Measurements from ENCODE around the gene BBS2. TPM values are rescaled to one million over a fixed set of nuclear protein-coding genes. Genes with fewer than 3 reads are reported as not detected.

The BBS2 gene
- total and polyA plus RNA-seq, 2 of the 13 experiments (the other 11 are each of a cell fraction or from before 2014, with no cell fraction given) = 59.7 to 68.3 TPM

DNA sequence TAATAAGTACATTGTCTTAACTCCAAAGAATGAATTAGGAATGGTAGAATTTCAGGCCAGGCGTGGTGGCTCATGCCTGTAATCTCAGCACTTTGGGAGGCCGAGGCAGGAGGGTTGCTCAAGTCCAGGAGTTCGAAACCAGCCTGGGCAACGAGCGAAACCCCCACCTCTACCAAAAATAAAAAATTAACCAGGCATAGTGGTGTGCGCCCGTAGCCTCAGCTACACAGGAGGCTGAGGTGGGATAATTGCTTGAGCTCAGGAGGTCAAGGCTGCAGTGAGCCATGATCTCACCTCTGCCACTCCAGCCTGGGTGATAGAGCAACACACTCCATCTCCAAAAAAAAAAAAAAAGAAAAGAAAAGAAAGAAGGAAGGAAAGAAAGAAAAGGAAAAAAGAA, 18.5 kb upstream of the BBS2 start (continued):
- peak; percentile 55; the same call in 1 of the 2 replicates for TF ChIP-seq ATF2 (CRISPR knock-in tag; IDR thresholded peaks at IDR 0.05)
- no peak for TF ChIP-seq NFYB (CRISPR knock-in tag; IDR thresholded peaks at IDR 0.05)
- TF ChIP-seq MIXL1 (CRISPR knock-in tag; IDR thresholded peaks at IDR 0.05) = peak; percentile 87
- no peak for TF ChIP-seq ZNF567 (CRISPR knock-in tag; IDR thresholded peaks at IDR 0.05; ENCODE audit: borderline replicate concordance)
- peak; percentile 60 for TF ChIP-seq HNF4A (CRISPR knock-in tag; IDR thresholded peaks at IDR 0.05)
- TF ChIP-seq FOXA3 (CRISPR knock-in tag; IDR thresholded peaks at IDR 0.05) = peak; percentile 4; the same call in 1 of the 2 replicates
- no peak for TF ChIP-seq JUNB (CRISPR knock-in tag; IDR thresholded peaks at IDR 0.05; ENCODE audit: borderline replicate concordance)
- peak; percentile 51; the same call in 1 of the 2 replicates for TF ChIP-seq JUN (CRISPR knock-in tag; IDR thresholded peaks at IDR 0.05)
- peak; percentile 80 for TF ChIP-seq ADNP (CRISPR knock-in tag; IDR thresholded peaks at IDR 0.05)

- no peak for DNase-seq (ENCODE audit: low spot score)
- Histone ChIP-seq H3K4me1 (ENCODE audit: insufficient read depth, low read length) (peaks cover 20% of the 10 kb centered on the region), H3K4me3 (replicated peaks in 1 of 3; ENCODE audit: insufficient read depth in 1 of 3, low read depth in 2 of 3, low read length in 3 of 3) (no peak overlapping the region), H3K4me2 (ENCODE audit: low read depth, low read length) (no peak overlapping the region), H3K9me3 (ENCODE audit: low read length) (no peaks in the 10 kb centered on the region), H2AFZ (ENCODE audit: low read length) (no peak overlapping the region), H3K79me2 (ENCODE audit: insufficient read depth, low read length) (no peaks in the 10 kb centered on the region), H3K9ac (ENCODE audit: insufficient read depth, low read depth, low read length) (no peak overlapping the region), H4K20me1 (ENCODE audit: insufficient read depth, low read length) (no peaks in the 10 kb centered on the region), H3K36me3 (replicated peaks in 1 of 2; ENCODE audit: control insufficient read depth in 1 of 2, insufficient read depth in 2 of 2, low read length in 2 of 2) (no peaks in the 10 kb centered on the region), H3K27ac (ENCODE audit: extremely low read length, insufficient read depth, low read length) (no peak overlapping the region), H3K27me3 (ENCODE audit: control insufficient read depth in 1 of 2, insufficient read depth in 2 of 2, low read length in 2 of 2) (peaks cover 0 to 3% of the 10 kb centered on the region in 2 experiments; a peak in 2 of 5 replicates)
- ChIA-PET CTCF (ENCODE audit: low intra/inter-chr PET ratio, low total read pairs) (no interaction called here), POLR2A (no interaction called here)
- BruUV-seq (replicated peaks) = no TSS peak
- no peak for FAIRE-seq
- 20% methylated on average over 8 of the region's 8 CpGs for WGBS (ENCODE audit: low lambda C conversion rate)
- ATAC-seq = no peak
- in situ Hi-C loops (cut with HindIII; ENCODE audit: extremely low pct_ligation_motif_present, low pct_unique_long_range_greater_than_20kb) (no loop called here), intact Hi-C loops (cut with micrococcal nuclease; ENCODE audit: unreplicated experiment) (no loop called here)
- peak; percentile 50 for TF ChIP-seq ZEB1 (IDR thresholded peaks at IDR 0.05; ENCODE audit: insufficient replicate concordance, low read depth)
- no peak for TF ChIP-seq NFYB (CRISPR knock-in tag; IDR thresholded peaks at IDR 0.05)
These were observed 15.1 kb upstream of the BBS2 start for GRCh38 chr16:56534847-56535383.

All from HepG2 (cell line).